ENCODE data around the gene PARD3B.
A peak's percentile ranks its signal among the peaks of the same experiment; 100 is the strongest.

PARD3B gene

GRCh38 chr2:204871231-204871953, 326.1 kb downstream of the PARD3B start:
- DNase-seq (ENCODE audit: low read depth): no peak

DNA sequence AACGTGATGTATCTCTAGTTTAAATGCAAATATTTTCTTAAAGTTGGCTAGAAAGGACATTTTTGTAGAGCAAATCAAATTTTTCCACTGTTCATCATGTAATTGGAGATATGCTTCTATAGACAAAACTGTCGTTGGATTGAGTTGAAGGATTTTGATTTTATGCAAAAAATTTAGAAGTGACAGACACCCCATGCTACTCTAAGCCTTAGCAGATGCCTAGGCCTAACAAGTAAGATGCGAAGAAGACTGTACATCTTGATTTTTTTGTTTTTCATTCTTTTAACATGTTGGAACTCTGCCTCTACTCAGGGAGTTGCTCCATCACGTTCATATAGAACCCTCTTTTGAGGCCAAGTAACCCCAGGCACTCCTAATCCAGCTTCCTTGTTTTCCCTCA, 331.0 kb downstream of the PARD3B start:
- no peak for DNase-seq (ENCODE audit: low read depth)
- TF ChIP-seq, protein P1, sequence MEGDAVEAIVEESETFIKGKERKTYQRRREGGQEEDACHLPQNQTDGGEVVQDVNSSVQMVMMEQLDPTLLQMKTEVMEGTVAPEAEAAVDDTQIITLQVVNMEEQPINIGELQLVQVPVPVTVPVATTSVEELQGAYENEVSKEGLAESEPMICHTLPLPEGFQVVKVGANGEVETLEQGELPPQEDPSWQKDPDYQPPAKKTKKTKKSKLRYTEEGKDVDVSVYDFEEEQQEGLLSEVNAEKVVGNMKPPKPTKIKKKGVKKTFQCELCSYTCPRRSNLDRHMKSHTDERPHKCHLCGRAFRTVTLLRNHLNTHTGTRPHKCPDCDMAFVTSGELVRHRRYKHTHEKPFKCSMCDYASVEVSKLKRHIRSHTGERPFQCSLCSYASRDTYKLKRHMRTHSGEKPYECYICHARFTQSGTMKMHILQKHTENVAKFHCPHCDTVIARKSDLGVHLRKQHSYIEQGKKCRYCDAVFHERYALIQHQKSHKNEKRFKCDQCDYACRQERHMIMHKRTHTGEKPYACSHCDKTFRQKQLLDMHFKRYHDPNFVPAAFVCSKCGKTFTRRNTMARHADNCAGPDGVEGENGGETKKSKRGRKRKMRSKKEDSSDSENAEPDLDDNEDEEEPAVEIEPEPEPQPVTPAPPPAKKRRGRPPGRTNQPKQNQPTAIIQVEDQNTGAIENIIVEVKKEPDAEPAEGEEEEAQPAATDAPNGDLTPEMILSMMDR (conservative IDR thresholded peaks at IDR 0.05; ENCODE audit: low read depth, low read length): no peak
- no peak overlapping the region for H3K4me3 ChIP-seq (ENCODE audit: low read length)

More at GRCh38 chr2:204871231-204871953, 326.1 kb downstream of the PARD3B start:
- TF ChIP-seq, protein P1 (conservative IDR thresholded peaks at IDR 0.05; ENCODE audit: low read depth, low read length): peak; percentile 48
- H3K4me3 ChIP-seq (ENCODE audit: low read length): no peak overlapping the region

DNA sequence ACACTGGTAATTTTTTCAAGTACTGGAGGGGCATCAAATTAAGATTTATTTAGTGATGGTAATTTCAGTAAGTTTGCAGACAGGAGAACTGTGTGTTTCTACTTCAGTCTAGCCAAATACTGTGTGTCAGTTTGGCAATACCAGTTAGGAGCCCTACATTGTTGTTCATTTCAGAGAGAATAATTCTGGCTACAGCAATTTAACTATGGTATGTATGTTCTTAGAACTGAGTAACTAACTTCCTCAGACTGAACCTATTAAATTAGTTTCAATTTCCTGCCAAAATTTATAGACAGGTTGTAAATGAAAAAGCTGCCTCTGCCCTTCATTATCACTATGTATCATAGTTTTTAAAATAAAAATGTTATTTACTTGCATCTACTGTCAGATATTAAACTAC, 332.4 kb downstream of the PARD3B start:
- DNase-seq (ENCODE audit: low read depth): no peak
- TF ChIP-seq, protein P1 (conservative IDR thresholded peaks at IDR 0.05; ENCODE audit: low read depth, low read length): no peak
- no peak overlapping the region for H3K4me3 ChIP-seq (ENCODE audit: low read length)

- DNase-seq (ENCODE audit: low read depth): no peak
- no peak overlapping the region for H3K4me3 ChIP-seq (ENCODE audit: low read length)
- TF ChIP-seq, protein P1 (conservative IDR thresholded peaks at IDR 0.05; ENCODE audit: low read depth, low read length): no peak
Measured at GRCh38 chr2:204880928-204881327, 335.7 kb downstream of the PARD3B start.

GRCh38 chr2:204881655-204882054, 336.4 kb downstream of the PARD3B start:
- DNase-seq (ENCODE audit: low read depth): no peak
- TF ChIP-seq, protein P1 (conservative IDR thresholded peaks at IDR 0.05; ENCODE audit: low read depth, low read length): no peak
- H3K4me3 ChIP-seq (ENCODE audit: low read length): no peak overlapping the region

- no peak overlapping the region for H3K4me3 ChIP-seq (ENCODE audit: low read length)
- no peak for DNase-seq (ENCODE audit: low read depth)
- TF ChIP-seq, protein P1 (conservative IDR thresholded peaks at IDR 0.05; ENCODE audit: low read depth, low read length): no peak
Measured at GRCh38 chr2:204885747-204886146, 340.5 kb downstream of the PARD3B start.

- DNase-seq (ENCODE audit: low read depth): no peak
- TF ChIP-seq, protein P1 (conservative IDR thresholded peaks at IDR 0.05; ENCODE audit: low read depth, low read length): no peak
Measured at GRCh38 chr2:204886713-204887112, 341.4 kb downstream of the PARD3B start.

More at GRCh38 chr2:204886713-204887112, 341.4 kb downstream of the PARD3B start:
- H3K4me3 ChIP-seq (ENCODE audit: low read length): no peak overlapping the region

Measured in retinal pigment epithelial cell (primary cell).